Measurements from ENCODE around the gene TECPR1. TPM values are rescaled to one million over a fixed set of nuclear protein-coding genes. Genes with fewer than 3 reads are reported as not detected.

The TECPR1 gene
- total and polyA plus RNA-seq, 2 experiments from 2014 or later = 4.6 to 24.4 TPM

GRCh38 chr7:98249106-98249505 is 2.9 kb downstream of the TECPR1 start:
- H3K79me2 ChIP-seq (replicated peaks; ENCODE audit: insufficient read depth) = peaks cover 11% of the 10 kb centered on the region
- no peak overlapping the region; the same call in 2 of the 3 replicates for H3K4me3 Mint-ChIP-seq
- H3K36me3 Mint-ChIP-seq (ENCODE audit: low read depth) = peaks cover 3% of the 10 kb centered on the region; the same call in 1 of the 3 replicates
- peaks cover 11% of the 10 kb centered on the region for H3K27me3 Mint-ChIP-seq (ENCODE audit: insufficient read depth, low read depth, poor library complexity)
- no peak overlapping the region for H3K4me2 ChIP-seq
- H3K27ac Mint-ChIP-seq = no peak overlapping the region
- H3K27me3 ChIP-seq (ENCODE audit: insufficient read depth) = no peaks in the 10 kb centered on the region
- no peaks in the 10 kb centered on the region for H4K20me1 ChIP-seq (replicated peaks; ENCODE audit: insufficient read depth)
- H3K4me1 Mint-ChIP-seq = peaks cover 18% of the 10 kb centered on the region
- peaks cover 14% of the 10 kb centered on the region; the same call in 1 of the 2 replicates for H3F3A ChIP-seq (replicated peaks; ENCODE audit: low read depth)
- no peak for TF ChIP-seq CTCF (conservative IDR thresholded peaks at IDR 0.05; ENCODE audit: low read depth in 2 of 2)
- no peak for TF ChIP-seq EZH2 (IDR thresholded peaks at IDR 0.05; ENCODE audit: low read depth, unreplicated experiment)
- TF ChIP-seq REST (IDR thresholded peaks at IDR 0.05; ENCODE audit: unreplicated experiment) = no peak
- TF ChIP-seq EZH2phosphoT487 (IDR thresholded peaks at IDR 0.05; ENCODE audit: unreplicated experiment) = no peak
- no peak for TF ChIP-seq CREB1 (CRISPR knock-in tag; IDR thresholded peaks at IDR 0.05; ENCODE audit: low read depth)
- TF ChIP-seq POLR2AphosphoS5 (IDR thresholded peaks at IDR 0.05; ENCODE audit: low read depth) = no peak
- TF ChIP-seq NANOG (IDR thresholded peaks at IDR 0.05; ENCODE audit: borderline replicate concordance) = no peak
- no peak for TF ChIP-seq STAT1 (IDR thresholded peaks at IDR 0.05; ENCODE audit: unreplicated experiment)
- no peak for TF ChIP-seq JUNB (IDR thresholded peaks at IDR 0.05; ENCODE audit: unreplicated experiment)
- no peak for TF ChIP-seq ZNF114 (CRISPR knock-in tag; IDR thresholded peaks at IDR 0.05)
- TF ChIP-seq ZNF331 (CRISPR knock-in tag; IDR thresholded peaks at IDR 0.05; ENCODE audit: low read depth) = no peak
- no peak for TF ChIP-seq ETS1 (IDR thresholded peaks at IDR 0.05)
- no peak for TF ChIP-seq ZNF462 (CRISPR knock-in tag; IDR thresholded peaks at IDR 0.05)
- H3K36me3 ChIP-seq (ENCODE audit: insufficient read depth) = no peaks in the 10 kb centered on the region
- DNase-seq (ENCODE audit: low spot score) (no peak), ATAC-seq (no peak)
- no peaks in the 10 kb centered on the region; the same call in 2 of the 3 replicates for H3K9me3 Mint-ChIP-seq
- peaks cover 19% of the 10 kb centered on the region for H3K4me1 ChIP-seq (ENCODE audit: insufficient read depth)
- no peaks in the 10 kb centered on the region for H3K9me2 ChIP-seq (ENCODE audit: insufficient read depth)
- H2AFZ ChIP-seq = no peak overlapping the region
- no peak overlapping the region for H3K4me3 ChIP-seq
- H3K27ac ChIP-seq (ENCODE audit: low read depth) = no peak overlapping the region

All from GM23338 (cell line).